NCI-H146 treated with DMSO at 0.1 percent for 48 hours (cell line): ENCODE measurements around the gene REEP1.
"Not testable (repeated sequence)": the region's sequence is repeated elsewhere in the genome, so short reads cannot be mapped to it uniquely, and the experiment has no call there.

ENCODE experiments used
- DNase-seq: peaks from one replicate; lab custom pipeline; 2025; ENCODE audit not compliant: unreplicated experiment; lab: John Stamatoyannopoulos, UW

The REEP1 gene

DNA sequence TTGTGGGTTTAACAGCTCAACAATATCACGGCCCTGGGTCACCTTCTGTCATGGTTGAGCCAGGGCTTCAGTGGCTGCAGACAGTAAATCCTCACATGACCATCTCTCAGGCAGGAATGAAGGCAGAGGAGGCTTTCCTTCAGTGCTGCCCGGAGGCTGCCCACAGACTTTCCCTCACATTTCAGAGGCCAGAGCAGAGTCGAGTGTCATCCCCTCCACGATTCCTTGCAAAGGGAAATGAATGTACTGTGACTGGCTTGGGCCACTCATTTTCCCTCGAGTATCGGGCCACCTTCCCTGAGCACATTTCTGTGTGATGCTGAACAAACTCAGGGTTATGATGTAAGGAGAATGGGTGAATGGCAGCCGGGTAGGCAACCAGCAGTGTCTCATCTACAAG is 10.0 kb upstream of the REEP1 start:
- DNase-seq: no peak

DNA sequence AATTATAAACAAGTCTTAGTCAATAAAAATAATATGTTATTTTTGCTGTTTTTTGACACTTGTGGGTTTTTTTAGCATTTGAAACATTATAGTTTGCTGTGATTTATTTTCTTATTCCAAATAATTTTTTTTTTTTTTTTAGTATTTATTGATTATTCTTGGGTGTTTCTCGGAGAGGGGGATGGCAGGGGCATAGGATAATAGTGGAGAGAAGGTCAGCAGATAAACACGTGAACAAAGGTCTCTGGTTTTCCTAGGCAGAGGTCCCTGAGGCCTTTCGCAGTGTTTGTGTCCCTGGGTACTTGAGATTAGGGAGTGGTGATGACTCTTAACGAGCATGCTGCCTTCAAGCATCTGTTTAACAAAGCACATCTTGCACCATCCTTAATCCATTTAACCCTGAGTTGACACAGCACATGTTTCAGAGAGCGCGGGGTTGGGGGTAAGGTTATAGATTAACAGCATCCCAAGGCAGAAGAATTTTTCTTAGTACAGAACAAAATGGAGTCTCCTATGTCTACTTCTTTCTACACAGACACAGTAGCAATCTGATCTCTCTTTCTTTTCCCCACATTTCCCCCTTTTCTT is 8.5 kb upstream of the REEP1 start:
- DNase-seq: not testable (repeated sequence)

DNA sequence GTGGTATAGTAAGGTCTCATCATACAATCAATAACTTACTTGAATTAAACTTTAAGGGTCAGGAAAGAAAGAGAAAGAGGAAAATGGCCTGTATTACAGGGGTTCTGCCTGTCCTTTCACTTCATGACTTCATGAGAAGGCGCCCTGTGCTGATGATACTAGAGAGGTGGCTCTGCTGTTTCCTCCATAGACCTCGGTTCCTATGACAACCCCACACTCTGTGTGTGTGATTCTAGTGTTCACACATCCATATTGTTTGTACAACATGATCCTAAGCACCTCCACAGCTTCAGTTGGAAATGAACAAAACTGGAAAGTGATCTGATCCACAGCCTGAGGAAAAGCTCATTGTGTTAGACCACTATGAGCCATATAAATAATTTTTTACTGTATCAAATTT is 7.0 kb upstream of the REEP1 start:
- no peak for DNase-seq

DNA sequence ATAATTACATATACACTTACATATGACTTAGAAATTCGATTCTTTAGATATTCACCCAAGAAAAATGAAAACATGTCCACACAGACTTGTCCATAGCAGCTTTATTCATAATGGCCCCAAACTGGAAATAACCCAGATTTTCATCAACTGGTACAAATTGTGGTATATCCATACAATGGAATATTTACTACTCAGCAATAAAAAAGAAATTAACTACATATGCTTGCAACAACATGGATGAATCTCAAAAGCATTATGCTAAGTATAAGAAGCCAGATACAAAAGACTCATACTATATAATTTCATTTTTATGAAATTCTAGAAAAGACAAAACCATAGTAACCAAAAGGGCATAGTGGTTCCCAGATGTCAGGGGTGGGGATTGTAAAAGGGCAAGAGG is 5.1 kb upstream of the REEP1 start:
- DNase-seq: no peak

DNA sequence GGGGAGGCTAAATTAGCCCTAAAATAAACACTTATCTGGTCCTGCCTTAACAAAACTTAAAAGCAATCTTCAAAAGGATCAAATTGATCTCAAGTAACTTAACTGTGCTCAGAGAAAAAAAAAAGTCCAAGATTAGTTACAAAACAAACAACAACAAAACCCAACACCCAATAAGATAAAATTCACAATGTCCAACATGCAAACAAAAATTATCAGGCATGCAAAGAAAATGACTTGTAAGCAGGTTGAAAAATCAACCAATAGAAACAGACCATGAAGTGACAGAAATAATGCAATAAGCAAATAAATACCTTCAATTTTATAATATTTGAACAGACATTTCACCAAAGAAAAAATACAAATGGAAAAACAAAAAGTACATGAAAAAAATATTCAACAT is 4.0 kb upstream of the REEP1 start:
- DNase-seq: no peak

DNA sequence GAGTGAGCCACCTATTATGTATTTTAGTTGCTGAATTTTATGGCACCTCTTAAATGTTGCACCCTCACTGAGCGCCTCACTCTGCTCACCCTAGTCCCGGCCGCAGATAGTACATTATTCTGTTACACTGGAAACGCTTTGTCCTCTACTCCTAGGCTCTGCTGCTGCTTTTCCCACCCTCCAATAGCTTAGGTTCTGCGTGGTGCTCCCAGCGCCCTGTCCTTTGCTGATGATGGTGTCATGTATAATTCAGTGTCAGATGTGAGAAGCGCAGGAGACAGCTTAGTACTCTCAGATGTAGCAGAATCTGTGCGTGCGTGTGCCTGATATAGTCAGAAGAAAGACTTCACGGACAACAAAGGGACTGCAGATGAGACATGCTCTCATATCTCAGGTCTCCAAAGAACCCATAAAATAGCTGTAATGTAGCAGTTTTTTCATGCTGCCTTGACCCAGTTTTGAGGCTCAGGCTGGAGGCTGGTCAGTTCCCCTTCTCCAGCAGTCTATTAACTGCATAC is 1.4 kb upstream of the REEP1 start:
- no peak for DNase-seq

DNA sequence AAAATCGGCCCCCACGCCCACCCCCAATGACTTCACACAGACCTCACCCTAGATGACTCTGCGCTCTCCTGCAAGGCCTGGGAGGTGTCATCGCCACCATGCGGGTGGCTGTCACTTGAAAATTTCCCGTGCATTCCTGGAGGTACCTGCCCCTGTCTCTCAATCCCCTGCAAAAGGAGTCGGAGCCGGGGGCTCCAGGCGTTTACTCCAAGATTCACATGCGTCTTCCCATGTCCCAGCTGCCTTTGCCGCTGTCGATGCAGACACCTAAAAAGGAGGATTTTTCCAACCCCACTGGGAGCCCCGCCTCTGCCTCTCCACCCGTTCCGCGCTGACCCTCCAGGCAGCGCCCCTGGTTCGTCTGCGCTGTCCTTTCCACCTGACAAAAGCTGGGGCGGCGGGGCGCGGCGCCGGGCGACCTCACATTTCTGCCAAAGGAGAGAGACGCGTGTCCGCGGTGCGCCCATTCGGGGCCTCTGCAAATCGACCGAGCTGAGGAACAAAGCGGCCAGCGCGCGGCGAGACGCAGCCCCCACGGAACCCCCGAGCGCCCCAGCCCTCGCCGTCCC is 667 bp downstream of the REEP1 start:
- no peak for DNase-seq

DNA sequence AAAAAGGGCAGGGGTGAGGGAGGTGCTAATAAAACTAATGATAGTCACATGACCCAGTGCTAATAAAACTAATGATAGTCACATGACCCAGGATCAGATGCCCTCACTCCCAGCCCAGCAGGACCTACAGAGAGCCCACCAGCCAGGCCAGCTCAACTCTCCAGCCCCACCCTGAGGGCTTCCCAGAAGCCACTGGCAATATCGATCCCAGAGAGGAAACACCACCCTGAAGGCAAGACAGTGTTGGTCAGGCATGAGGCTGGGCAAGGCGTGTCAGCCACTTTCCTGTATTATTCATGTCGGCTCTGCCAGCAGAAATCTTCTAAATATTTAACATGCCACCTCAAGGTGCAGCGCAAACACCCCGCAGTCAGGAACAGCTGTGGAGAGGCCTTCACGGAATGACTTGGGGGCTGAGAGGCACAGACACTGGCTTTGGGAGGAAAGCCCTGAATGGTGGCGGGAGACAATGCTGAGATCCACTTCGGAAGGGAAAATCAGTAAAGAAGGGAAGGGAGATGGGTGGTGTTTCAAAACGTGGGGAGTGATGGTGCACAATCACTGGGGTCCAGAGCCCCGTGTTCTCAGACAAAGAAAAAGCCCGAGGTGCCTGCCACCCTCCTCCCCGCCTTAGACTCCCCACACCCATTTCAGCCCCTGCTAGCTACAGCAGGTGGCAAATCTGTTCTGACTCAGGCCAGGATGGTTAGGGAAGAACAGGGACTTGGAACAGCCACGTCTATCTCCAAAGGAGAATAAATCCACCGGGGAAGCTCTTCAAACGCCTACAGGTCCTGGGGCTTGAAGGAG is 1.4 kb downstream of the REEP1 start:
- DNase-seq: no peak

DNA sequence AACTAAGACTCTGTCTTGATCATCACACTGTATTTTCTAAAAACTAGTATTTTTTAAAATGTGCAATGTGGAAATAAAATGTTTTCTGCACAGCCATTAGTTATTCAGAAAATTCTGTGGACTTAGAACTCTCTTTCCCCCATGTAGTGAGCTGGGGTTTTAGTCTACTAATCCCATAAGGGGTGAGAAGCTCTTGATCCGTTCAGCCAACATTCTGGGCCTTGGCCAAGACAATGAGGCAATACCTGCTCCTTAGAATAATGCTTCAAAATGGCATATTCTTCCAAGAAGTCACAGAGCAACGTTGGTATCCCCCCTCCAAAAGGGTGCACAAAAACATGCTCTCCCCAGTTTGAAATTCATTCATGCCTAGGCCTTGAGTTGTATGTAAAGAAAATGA is 4.0 kb downstream of the REEP1 start:
- DNase-seq: no peak

DNA sequence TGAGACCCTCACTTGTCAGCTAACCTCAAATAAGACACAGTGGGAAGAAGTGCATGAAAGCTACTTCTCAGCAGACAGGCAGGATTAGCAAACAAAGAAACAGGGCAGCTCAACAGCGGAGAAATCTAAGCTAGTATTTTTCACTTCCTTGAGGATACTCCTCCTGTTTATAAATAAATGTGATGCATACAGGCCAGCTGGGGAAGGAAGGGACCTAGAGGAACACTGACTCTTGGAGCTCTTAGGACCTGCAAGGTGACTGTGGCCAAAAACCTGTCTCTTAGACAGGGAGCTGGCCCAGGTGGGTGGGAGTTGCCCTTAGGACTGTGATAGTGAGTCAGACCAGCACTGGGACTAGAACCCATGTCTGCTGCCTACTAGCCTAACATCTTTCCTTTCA is 4.8 kb downstream of the REEP1 start:
- DNase-seq: no peak

DNA sequence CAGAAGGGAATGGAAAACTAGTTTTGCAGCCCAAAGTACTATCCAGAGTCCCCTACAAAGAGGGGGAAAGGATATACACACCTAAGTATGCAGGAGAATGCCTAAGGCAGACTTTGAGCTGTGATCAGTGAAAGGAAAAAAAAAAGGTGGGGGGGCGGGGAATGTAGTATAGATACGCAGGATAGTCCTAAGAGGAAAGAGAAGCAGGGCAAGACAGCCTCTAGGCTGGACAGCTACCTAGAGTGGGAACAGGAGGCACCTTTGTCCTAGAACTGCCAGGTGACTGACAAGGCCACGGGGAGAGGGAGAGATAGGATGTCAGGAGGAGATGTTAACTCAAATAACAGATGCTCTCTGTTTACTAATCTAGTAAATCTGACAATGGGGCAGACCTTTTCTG is 6.0 kb downstream of the REEP1 start:
- no peak for DNase-seq

DNA sequence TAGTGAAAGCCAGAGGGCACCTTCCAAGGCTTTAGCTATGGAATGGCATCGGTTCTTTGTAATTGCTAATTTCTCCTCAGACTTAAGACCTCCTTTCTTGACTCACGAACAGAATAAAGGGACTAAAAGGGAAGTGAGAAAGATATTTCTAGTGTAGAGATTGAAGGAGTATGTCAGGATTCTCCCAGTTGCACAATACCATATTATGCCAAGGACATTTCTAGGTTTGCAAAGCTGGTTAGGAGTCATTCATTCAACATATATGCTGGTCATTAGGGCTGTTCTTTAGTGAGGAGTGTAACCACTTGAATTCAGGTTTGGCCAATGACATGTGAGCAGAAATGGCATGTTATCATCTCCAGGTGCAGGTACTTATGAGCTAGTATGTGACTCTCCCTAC is 7.4 kb downstream of the REEP1 start:
- DNase-seq: no peak

DNA sequence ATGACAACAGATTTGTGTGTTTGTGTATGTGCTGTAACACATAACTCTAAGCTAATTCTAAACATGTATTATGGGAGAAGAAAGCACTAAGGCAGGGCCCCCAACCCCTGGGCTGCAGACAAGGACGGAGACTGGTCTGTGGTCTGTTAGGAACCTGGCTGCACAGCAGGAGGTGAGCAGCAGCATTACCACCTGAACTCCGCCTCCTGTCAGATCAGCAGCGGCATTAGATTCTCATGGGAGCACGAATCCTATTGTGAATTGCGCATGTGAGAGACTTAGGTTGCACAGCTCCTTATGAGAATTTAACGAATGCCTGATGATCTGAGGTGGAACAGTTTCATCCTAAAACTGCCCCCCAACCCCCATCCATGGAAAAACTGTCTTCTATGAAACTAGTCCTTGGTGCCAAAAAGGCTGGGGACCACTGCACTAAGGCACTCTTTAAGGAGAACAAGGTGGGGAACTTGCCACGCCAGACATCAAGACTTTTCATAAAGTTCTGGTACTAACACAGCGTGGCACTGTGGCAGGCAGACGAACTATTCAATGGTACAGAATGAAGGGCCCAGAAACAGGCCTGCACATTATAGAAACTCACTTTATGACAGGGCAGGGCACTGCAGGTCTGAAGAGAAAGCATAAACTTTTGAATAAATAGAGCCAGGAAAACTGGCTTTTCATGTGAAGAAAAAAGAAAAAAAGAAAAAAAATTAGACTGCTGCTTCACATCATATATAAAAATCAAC is 14.0 kb downstream of the REEP1 start:
- no peak for DNase-seq

DNA sequence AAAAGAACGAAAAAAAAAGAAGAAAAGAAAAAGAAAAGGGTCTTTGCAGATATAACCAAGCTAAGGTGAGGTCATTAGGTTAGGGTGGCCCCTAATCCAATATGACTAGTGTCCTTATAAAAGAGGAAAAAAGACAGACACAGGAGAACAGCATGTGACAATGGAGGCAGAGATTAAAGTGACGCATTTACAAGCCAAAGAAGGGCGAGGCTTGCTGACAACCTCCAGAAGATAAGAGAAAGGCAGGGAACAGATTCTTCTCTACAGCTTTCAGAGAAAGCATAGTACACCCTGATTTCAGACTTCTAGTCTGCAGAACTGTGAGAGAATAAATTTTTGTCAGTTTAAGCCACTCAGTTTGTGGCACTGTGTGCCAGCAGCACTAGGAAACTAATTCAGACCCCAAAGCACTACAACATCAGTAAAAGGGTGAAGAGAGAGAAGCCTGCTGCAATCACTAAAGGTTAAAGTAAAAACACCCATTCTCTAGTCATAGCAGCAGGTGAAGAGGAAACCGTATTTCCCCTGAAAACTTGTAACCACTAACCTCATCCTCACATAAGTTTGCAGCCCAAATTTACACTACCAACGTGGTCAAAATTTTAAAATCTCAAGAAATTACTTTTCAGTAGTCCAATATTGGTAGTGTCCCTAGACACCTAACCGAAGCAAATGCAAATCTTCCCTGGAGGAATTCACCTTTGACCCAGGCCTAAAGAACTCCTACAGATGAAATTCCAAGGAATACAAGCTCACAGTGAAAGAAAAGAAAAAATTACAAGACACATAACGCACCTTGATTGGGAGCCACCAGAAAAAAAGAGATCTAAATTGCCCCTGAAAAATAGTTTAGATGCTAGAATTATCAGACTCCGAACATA is 17.5 kb downstream of the REEP1 start:
- no peak for DNase-seq

DNA sequence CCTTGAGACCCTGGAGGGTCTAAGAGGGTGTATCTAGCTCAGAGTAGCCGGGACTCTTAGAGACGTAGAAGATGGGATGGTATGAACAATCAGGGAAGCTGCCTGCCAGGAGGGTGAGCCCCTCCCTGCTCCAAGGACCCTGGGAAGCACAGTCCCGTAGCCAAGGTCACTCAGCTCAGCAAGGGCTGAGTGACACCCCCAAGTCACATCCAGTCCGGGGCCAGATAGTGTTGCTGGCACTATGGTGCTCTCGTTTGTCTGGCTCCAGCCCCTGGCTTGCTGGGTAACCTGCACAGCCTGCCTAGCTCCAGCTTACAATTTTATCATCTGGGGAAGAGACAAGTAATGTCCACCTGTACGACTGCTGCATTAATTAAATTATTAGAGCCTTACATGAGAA is 22.3 kb downstream of the REEP1 start:
- DNase-seq: no peak

DNA sequence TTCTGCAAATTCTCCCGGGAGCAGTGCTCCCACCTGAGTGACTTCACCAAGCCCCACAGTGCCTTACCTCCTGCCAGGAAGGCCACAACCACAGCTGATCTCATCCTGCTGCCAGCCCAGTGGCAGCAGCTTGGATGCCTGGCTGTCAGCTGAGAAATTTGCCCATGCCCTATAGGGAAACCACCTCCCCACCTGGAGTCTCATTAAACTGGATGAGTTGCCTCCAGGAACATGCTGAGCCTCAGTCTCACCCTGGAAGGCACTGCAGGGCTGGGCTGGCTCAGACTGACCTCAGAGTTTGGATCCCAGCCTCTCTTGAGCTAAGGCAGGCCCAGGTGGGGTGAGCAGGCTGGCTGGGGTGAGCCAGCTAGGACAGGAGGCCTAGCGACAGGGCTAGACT is 23.3 kb downstream of the REEP1 start:
- no peak for DNase-seq

DNA sequence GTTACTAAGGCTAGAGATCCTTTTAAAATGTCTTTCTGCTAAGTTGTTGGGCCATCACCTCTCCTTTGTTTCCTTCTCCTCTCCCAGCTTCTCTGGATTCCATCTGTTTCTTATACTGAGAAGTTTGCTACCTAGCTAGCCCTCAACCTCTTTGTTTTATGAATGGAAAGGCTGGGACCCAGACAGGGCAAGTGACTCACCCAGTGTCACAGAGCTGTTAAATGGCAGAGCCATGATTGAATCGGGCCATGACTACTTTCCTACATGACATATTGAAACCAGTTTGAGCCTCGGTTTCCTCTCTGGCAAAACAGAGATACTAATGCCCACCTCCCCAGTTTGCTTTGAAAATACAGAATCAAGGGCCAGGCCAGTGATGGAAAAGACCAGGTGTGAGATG is 24.1 kb downstream of the REEP1 start:
- DNase-seq: no peak

DNA sequence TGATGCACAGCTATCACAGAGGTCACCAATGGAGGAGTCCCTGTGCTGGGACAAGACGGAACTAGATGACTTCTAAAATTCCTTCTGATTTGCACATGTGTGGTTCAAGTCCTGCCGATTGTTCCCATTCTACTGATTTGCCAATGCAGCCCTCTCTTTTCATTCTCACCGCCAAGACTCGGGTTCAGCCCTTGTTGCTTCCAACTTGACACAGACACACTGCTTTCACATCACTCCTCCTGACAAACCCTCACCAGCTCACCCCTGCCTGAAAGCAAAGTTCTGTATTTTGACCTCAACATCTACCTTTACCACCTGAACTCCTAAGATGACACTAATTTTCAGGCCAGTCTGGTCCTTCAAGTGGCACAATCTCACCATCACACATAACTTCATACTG is 25.5 kb downstream of the REEP1 start:
- no peak for DNase-seq

DNA sequence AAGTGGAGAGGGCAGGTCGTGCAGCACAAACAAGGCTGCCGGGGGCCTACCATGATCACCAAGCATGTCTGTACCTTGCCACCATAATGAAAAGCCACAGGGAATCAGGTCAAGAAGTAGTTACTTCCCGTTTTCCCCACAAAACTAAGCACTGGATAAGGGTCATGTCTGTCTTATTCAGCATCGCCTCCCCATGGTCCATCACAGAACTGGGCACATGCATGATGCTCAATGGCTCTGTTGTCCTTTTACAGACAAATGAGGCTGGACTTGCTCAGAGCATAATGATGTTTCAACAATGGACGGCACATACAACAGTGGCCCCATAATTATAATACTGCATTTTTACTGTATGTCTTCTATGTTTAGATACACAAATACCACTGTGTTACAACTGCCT is 27.5 kb downstream of the REEP1 start:
- DNase-seq: no peak

DNA sequence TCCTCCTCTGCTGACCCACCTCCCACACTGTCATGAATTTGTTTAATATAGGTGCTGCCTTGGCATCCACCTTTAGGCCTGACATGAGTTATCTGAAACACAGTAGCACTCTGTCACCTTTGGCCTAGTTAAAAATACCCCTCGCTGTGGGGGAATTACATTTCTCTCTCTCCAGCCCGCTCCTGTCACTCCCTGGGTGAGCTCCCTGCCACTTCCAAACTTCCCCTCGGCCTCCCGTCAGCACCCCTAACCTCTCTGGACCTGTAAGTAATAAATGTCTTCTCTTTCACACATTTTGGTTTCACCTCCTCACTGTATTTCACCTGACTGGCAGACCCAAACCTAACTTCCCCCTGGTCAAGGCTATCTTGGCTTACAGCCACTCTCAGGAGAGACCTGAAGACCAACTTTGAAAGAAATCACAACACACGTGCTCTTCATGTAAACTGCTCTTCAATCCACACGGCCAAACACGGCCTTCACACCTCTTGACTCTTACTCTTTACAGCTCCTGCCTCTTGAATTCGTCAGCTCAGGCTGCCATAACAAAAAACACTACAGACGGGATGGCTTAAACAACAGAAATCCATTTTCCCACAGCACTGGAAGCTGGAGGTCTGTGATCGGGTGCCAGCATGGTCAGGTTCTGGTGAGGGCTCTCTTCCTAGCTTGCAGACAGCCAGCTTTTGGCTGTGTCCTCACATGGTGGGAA is 28.3 kb downstream of the REEP1 start:
- no peak for DNase-seq
